HepG2 (cell line): Measurements from ENCODE around the gene MRPS2. TPM values are rescaled to one million over a fixed set of nuclear protein-coding genes. Genes with fewer than 3 reads are reported as not detected.

Experiments used
- ARID2 ChIP-seq: sonication (generic); formaldehyde crosslinking; IDR thresholded peaks from 2 replicates; pipeline ENCODE4 v1.8.1; 2022; ENCODE audit warnings: mild to moderate bottlenecking, missing genetic modification reagents, borderline replicate concordance
- FOXA3 ChIP-seq: IDR thresholded peaks from 2 replicates; pipeline ENCODE4 v1.6.1; 2016; ENCODE audit warnings: missing genetic modification reagents, missing compliant biosample characterization
- GATA4 ChIP-seq: sonication (generic); IDR thresholded peaks from 2 replicates; pipeline ENCODE4 v1.6.1; 2016; ENCODE audit warnings: antibody characterized with exemption, low read depth, borderline replicate concordance
- MIER3 ChIP-seq: IDR thresholded peaks from 2 replicates; pipeline ENCODE4 v1.6.1; 2016; ENCODE audit warnings: missing compliant biosample characterization, borderline replicate concordance
- PATZ1 ChIP-seq: sonication (generic); formaldehyde crosslinking; IDR thresholded peaks from 2 replicates; pipeline ENCODE4 v1.4.0; 2020; ENCODE audit warnings: missing genetic modification reagents
- PCBP1 ChIP-seq: fragments of 200-400 bp; formaldehyde crosslinking; IDR thresholded peaks from 2 replicates; pipeline ENCODE4 v1.6.1; 2017; ENCODE audit warnings: mild to moderate bottlenecking, low read depth, low read length, borderline replicate concordance
- RERE ChIP-seq: IDR thresholded peaks from 2 replicates; pipeline ENCODE4 v1.6.1; 2016; ENCODE audit warnings: low read depth, missing genetic modification reagents, missing compliant biosample characterization
- RXRA ChIP-seq: sonication (generic); formaldehyde crosslinking; IDR thresholded peaks from 2 replicates; pipeline ENCODE4 v1.5.1; 2020; ENCODE audit warnings: missing genetic modification reagents
- SNRNP70 ChIP-seq: fragments of 200-400 bp; formaldehyde crosslinking; IDR thresholded peaks from 2 replicates; pipeline ENCODE4 v1.6.1; 2017; ENCODE audit warnings: mild to moderate bottlenecking, low read depth, low read length, moderate library complexity
- SP4 ChIP-seq: sonication (generic); formaldehyde crosslinking; IDR thresholded peaks from 2 replicates; pipeline ENCODE4 v1.8.1; 2023; ENCODE audit warnings: mild to moderate bottlenecking, missing genetic modification reagents
- TERF1 ChIP-seq: sonication (generic); formaldehyde crosslinking; IDR thresholded peaks from 2 replicates; pipeline ENCODE4 v1.8.0; 2022; ENCODE audit warnings: mild to moderate bottlenecking, missing genetic modification reagents, moderate library complexity
- ZGPAT ChIP-seq: IDR thresholded peaks from 2 replicates; pipeline ENCODE4 v1.6.1; 2016; ENCODE audit warnings: mild to moderate bottlenecking
- ZNF687 ChIP-seq: sonication (generic); formaldehyde crosslinking; IDR thresholded peaks from 2 replicates; pipeline ENCODE4 v1.5.1; 2020; ENCODE audit warnings: mild to moderate bottlenecking, missing genetic modification reagents, moderate library complexity
- ZSCAN12 ChIP-seq: sonication (generic); formaldehyde crosslinking; IDR thresholded peaks from 2 replicates; pipeline ENCODE4 v1.9.0; 2021; ENCODE audit warnings: mild to moderate bottlenecking, missing genetic modification reagents
- polyA plus RNA-seq, 8 experiments: library from polyadenylated mRNA; depleted of rRNA in 3 of 8; stranded (reverse) in 7 of 8; unstranded in 1 of 8; fragments of >200 nt; fragmentation: Illumina TruSeq in 4 of 8; extraction: Trizol in 4 of 8; gene quantifications; 2 replicates each; pipeline versions ENCODE4 v1.2.1 to v1.2.3, GENCODE V29; 2011 to 2016; ENCODE audit warnings: low read depth in 4 of 8, missing spikeins in 1 of 8, mixed read lengths in 1 of 8; ENCODE audit not compliant: insufficient read depth in 1 of 8
- total RNA-seq, 5 experiments: library from RNA; depleted of rRNA; stranded (reverse); fragments of >200 nt; fragmentation: Illumina TruSeq; extraction: Trizol; gene quantifications; 2 replicates each; pipeline ENCODE4 v1.2.3, GENCODE V29; 2016; ENCODE audit warnings: low read depth in 1 of 5

The MRPS2 gene
- total and polyA plus RNA-seq, 2 of the 13 experiments (the other 11 are each of a cell fraction or from before 2014, with no cell fraction given): 44.4 to 86.7 TPM

GRCh38 chr9:135506327-135507103, 6.0 kb downstream of the MRPS2 start (continued):
- peak; percentile 60 for TF ChIP-seq PATZ1 (CRISPR knock-in tag)
- TF ChIP-seq PCBP1: 0 out of 2 replicates have a peak, but pooled peaks have one; percentile 12
- no peak for TF ChIP-seq SNRNP70
- TF ChIP-seq ZNF687 (CRISPR knock-in tag): peak; percentile 12; the same call in 1 of the 2 replicates
- no peak for TF ChIP-seq ZSCAN12 (CRISPR knock-in tag)
- TF ChIP-seq RXRA (CRISPR knock-in tag): no peak
- TF ChIP-seq FOXA3 (CRISPR knock-in tag): no peak
- no peak for TF ChIP-seq GATA4
- TF ChIP-seq ZGPAT (CRISPR knock-in tag): no peak
- TF ChIP-seq RERE (CRISPR knock-in tag): no peak
- TF ChIP-seq TERF1: no peak
- TF ChIP-seq SP4 (CRISPR knock-in tag): no peak
- TF ChIP-seq ARID2: no peak
- TF ChIP-seq MIER3 (CRISPR knock-in tag): no peak
